Karpas-422 (cell line): ENCODE measurements around the gene KRT86. TPM values are rescaled to one million over a fixed set of nuclear protein-coding genes. Genes with fewer than 3 reads are reported as not detected.
"Not testable (repeated sequence)": the region's sequence is repeated elsewhere in the genome, so short reads cannot be mapped to it uniquely, and the experiment has no call there.

ENCODE experiments used
- DNase-seq: peaks from one replicate; pipeline ENCODE4 v3.0.0-alpha.2; 2015
- H2AFZ ChIP-seq: fragments of 200-600 bp; sonication (generic); 2 replicates; pipeline ENCODE4 v1.6.1; 2014; ENCODE audit warnings: antibody characterized with exemption, low read length, mixed read lengths
- H3K27ac ChIP-seq: fragments of 200-600 bp; sonication (generic); 2 replicates; pipeline ENCODE4 v1.5.1; 2014; ENCODE audit warnings: mild to moderate bottlenecking, low read length, moderate library complexity
- H3K27me3 ChIP-seq: fragments of 200-600 bp; sonication (generic); 2 replicates; pipeline ENCODE4 v1.6.1; 2014; ENCODE audit warnings: low read length, mixed read lengths
- H3K36me3 ChIP-seq: fragments of 200-600 bp; sonication (generic); 2 replicates; pipeline ENCODE4 v1.6.1; 2014; ENCODE audit warnings: low read length, mixed read lengths; ENCODE audit not compliant: insufficient read depth
- H3K4me1 ChIP-seq: fragments of 200-600 bp; sonication (generic); 2 replicates; pipeline ENCODE4 v1.6.1; 2014; ENCODE audit warnings: mild to moderate bottlenecking, low read length, mixed read lengths
- H3K4me2 ChIP-seq: fragments of 200-600 bp; sonication (generic); 2 replicates; pipeline ENCODE4 v1.6.1; 2014; ENCODE audit warnings: low read length, low read depth, mild to moderate bottlenecking; ENCODE audit not compliant: poor library complexity, severe bottlenecking
- H3K4me3 ChIP-seq: fragments of 200-600 bp; sonication (generic); 2 replicates; pipeline ENCODE4 v1.5.1; 2014; ENCODE audit warnings: mild to moderate bottlenecking, antibody characterized with exemption, low read length, mixed read lengths
- H3K79me2 ChIP-seq: fragments of 200-600 bp; sonication (generic); 2 replicates; pipeline ENCODE4 v1.6.1; 2014; ENCODE audit warnings: mild to moderate bottlenecking, low read length, mixed read lengths
- H3K9ac ChIP-seq: fragments of 200-600 bp; sonication (generic); 2 replicates; pipeline ENCODE4 v1.6.0; 2014; ENCODE audit warnings: low read length
- H3K9me2 ChIP-seq: fragments of 200-600 bp; sonication (generic), shearing (Covaris generic); replicated peaks from 2 replicates; pipeline ENCODE4 v1.6.0; 2014; ENCODE audit warnings: mild to moderate bottlenecking, low read length, moderate library complexity; ENCODE audit not compliant: insufficient read depth
- H3K9me3 ChIP-seq: fragments of 300-700, 200-600 bp; sonication (generic); 2 replicates; pipeline ENCODE4 v1.6.1; 2014; ENCODE audit warnings: low read length, mixed read lengths
- H4K20me1 ChIP-seq: fragments of 200-600 bp; sonication (generic); 2 replicates; pipeline ENCODE4 v1.6.1; 2014; ENCODE audit warnings: mild to moderate bottlenecking, antibody characterized with exemption, low read length, low read depth; ENCODE audit not compliant: insufficient read depth
- total RNA-seq: library from RNA; depleted of rRNA; stranded (reverse); fragments of >200 nt; shearing (Covaris generic); gene quantifications from 2 replicates; pipeline ENCODE4 v1.2.3, GENCODE V29; 2014; ENCODE audit warnings: low replicate concordance

The KRT86 gene
- total RNA-seq, 1 experiment from 2014 or later, result not detected

- Histone ChIP-seq H3K4me1 (no peaks in the 10 kb centered on the region), H2AFZ (no peak overlapping the region), H4K20me1 (no peaks in the 10 kb centered on the region), H3K4me2 (no peak overlapping the region), H3K27ac (no peak overlapping the region), H3K9me2 (no peaks in the 10 kb centered on the region), H3K79me2 (no peaks in the 10 kb centered on the region), H3K9me3 (no peaks in the 10 kb centered on the region), H3K4me3 (no peak overlapping the region), H3K9ac (no peak overlapping the region), H3K27me3 (no peaks in the 10 kb centered on the region), H3K36me3 (no peaks in the 10 kb centered on the region)
- no peak for DNase-seq
Measured at GRCh38 chr12:52279422-52280318, 5.2 kb downstream of the KRT86 start.

GRCh38 chr12:52280319-52280795 lies 5.9 kb downstream of the KRT86 start:
- H3K79me2 ChIP-seq, result no peaks in the 10 kb centered on the region
- no peaks in the 10 kb centered on the region for H3K36me3 ChIP-seq
- H3K27me3 ChIP-seq, result no peaks in the 10 kb centered on the region
- no peak overlapping the region for H3K9ac ChIP-seq
- no peak overlapping the region for H3K4me2 ChIP-seq
- H3K27ac ChIP-seq, result no peak overlapping the region
- H3K9me3 ChIP-seq, result no peaks in the 10 kb centered on the region
- no peaks in the 10 kb centered on the region for H3K4me1 ChIP-seq
- H2AFZ ChIP-seq, result no peak overlapping the region
- no peak for DNase-seq
- no peaks in the 10 kb centered on the region for H4K20me1 ChIP-seq
- no peaks in the 10 kb centered on the region for H3K9me2 ChIP-seq
- no peak overlapping the region for H3K4me3 ChIP-seq

GRCh38 chr12:52280796-52281560 lies 6.5 kb downstream of the KRT86 start:
- H3K4me3 ChIP-seq, result no peak overlapping the region
- H3K4me2 ChIP-seq, result no peak overlapping the region
- H3K9ac ChIP-seq, result no peak overlapping the region
- H2AFZ ChIP-seq, result no peak overlapping the region
- H3K27me3 ChIP-seq, result no peaks in the 10 kb centered on the region
- H4K20me1 ChIP-seq, result no peaks in the 10 kb centered on the region
- no peak overlapping the region for H3K27ac ChIP-seq
- no peaks in the 10 kb centered on the region for H3K9me3 ChIP-seq
- H3K4me1 ChIP-seq, result no peaks in the 10 kb centered on the region
- DNase-seq, result no peak
- H3K36me3 ChIP-seq, result no peaks in the 10 kb centered on the region
- no peaks in the 10 kb centered on the region for H3K79me2 ChIP-seq
- H3K9me2 ChIP-seq, result no peaks in the 10 kb centered on the region

GRCh38 chr12:52284562-52285171 lies 10.2 kb downstream of the KRT86 start:
- no peak overlapping the region for H2AFZ ChIP-seq
- H3K27ac ChIP-seq, result no peak overlapping the region
- H3K27me3 ChIP-seq, result no peaks in the 10 kb centered on the region
- DNase-seq, result no peak
- H3K9me3 ChIP-seq, result no peaks in the 10 kb centered on the region
- H3K4me2 ChIP-seq, result no peak overlapping the region
- H3K4me1 ChIP-seq, result no peaks in the 10 kb centered on the region
- no peaks in the 10 kb centered on the region for H3K36me3 ChIP-seq
- H4K20me1 ChIP-seq, result no peaks in the 10 kb centered on the region
- no peak overlapping the region for H3K4me3 ChIP-seq
- no peaks in the 10 kb centered on the region for H3K9me2 ChIP-seq
- no peak overlapping the region for H3K9ac ChIP-seq
- H3K79me2 ChIP-seq, result no peaks in the 10 kb centered on the region

GRCh38 chr12:52285172-52285745 lies 10.8 kb downstream of the KRT86 start:
- no peaks in the 10 kb centered on the region for H3K9me3 ChIP-seq
- H3K9me2 ChIP-seq, result no peaks in the 10 kb centered on the region
- no peaks in the 10 kb centered on the region for H4K20me1 ChIP-seq
- no peaks in the 10 kb centered on the region for H3K27me3 ChIP-seq
- no peaks in the 10 kb centered on the region for H3K36me3 ChIP-seq
- no peak overlapping the region for H3K9ac ChIP-seq
- no peak overlapping the region for H2AFZ ChIP-seq
- H3K4me1 ChIP-seq, result no peaks in the 10 kb centered on the region
- H3K4me2 ChIP-seq, result no peak overlapping the region
- H3K79me2 ChIP-seq, result no peaks in the 10 kb centered on the region
- no peak for DNase-seq
- no peak overlapping the region for H3K4me3 ChIP-seq
- no peak overlapping the region for H3K27ac ChIP-seq

GRCh38 chr12:52285851-52286530 lies 11.5 kb downstream of the KRT86 start:
- H3K36me3 ChIP-seq, result no peaks in the 10 kb centered on the region
- H3K27ac ChIP-seq, result no peak overlapping the region
- no peak overlapping the region for H3K9ac ChIP-seq
- no peaks in the 10 kb centered on the region for H3K9me2 ChIP-seq
- H4K20me1 ChIP-seq, result no peaks in the 10 kb centered on the region
- H3K4me2 ChIP-seq, result no peak overlapping the region
- H3K79me2 ChIP-seq, result no peaks in the 10 kb centered on the region
- H3K4me3 ChIP-seq, result no peak overlapping the region
- no peak for DNase-seq
- no peak overlapping the region for H2AFZ ChIP-seq
- no peaks in the 10 kb centered on the region for H3K4me1 ChIP-seq
- H3K27me3 ChIP-seq, result no peaks in the 10 kb centered on the region
- H3K9me3 ChIP-seq, result no peaks in the 10 kb centered on the region

- not testable (repeated sequence) for H3K9me2 ChIP-seq, H3K36me3 ChIP-seq, H3K27me3 ChIP-seq, H3K4me2 ChIP-seq, H3K27ac ChIP-seq, H3K9me3 ChIP-seq, H3K9ac ChIP-seq, H3K4me1 ChIP-seq, H3K79me2 ChIP-seq, H4K20me1 ChIP-seq, H3K4me3 ChIP-seq, H2AFZ ChIP-seq, DNase-seq
Measured at GRCh38 chr12:52286857-52287785, 12.7 kb downstream of the KRT86 start.
